IMR-90 (cell line): ENCODE results near the gene DHH. TPM values are rescaled to one million over a fixed set of nuclear protein-coding genes. Genes with fewer than 3 reads are reported as not detected.
A peak's percentile ranks its signal among the peaks of the same experiment; 100 is the strongest.

Source experiments
- ATAC-seq: fragments of 200-7000 bp; cut with Tn5 transposase; 2 replicates; pipeline ENCODE4 v1.9.1; 2020; ENCODE audit warnings: low read depth, mild to moderate bottlenecking, moderate library complexity
- BruUV-seq: library from RNA; stranded (reverse); fragments of 400-500 nt; replicated peaks from 2 replicates; lab custom pipeline; 2021; lab: Mats Ljungman, UMichigan
- CTCF ChIA-PET: fragments of 300-600 bp; formaldehyde crosslinking; extraction: SDS; loops from one replicate; lab custom pipeline; 2021; ENCODE audit warnings: antibody characterized with exemption; lab: Yijun Ruan, JAX
- POLR2A ChIA-PET: fragments of 300-600 bp; sonication (Branson Sonifier 250); formaldehyde crosslinking; loops from one replicate; lab custom pipeline; 2022; ENCODE audit warnings: antibody characterized with exemption; ENCODE audit not compliant: unreplicated experiment; lab: Charles Lee
- DNase-seq: peaks from one replicate; pipeline ENCODE4 v3.0.0; 2013
- H2AFZ ChIP-seq: replicated peaks from 2 replicates; pipeline ENCODE3; 2013; ENCODE audit warnings: low read length, mild to moderate bottlenecking; ENCODE audit not compliant: poor library complexity
- H2AK5ac ChIP-seq: 2 replicates; pipeline ENCODE4 v1.6.1; 2013; ENCODE audit warnings: low read depth, low read length, inconsistent platforms
- H2AK9ac ChIP-seq: replicated peaks from 2 replicates; pipeline ENCODE3; 2013; ENCODE audit warnings: mild to moderate bottlenecking, low read depth, low read length, moderate library complexity; ENCODE audit not compliant: poor library complexity
- H2BK120ac ChIP-seq: 2 replicates; pipeline ENCODE4 v1.6.1; 2013; ENCODE audit warnings: low read depth, low read length, inconsistent platforms
- H2BK15ac ChIP-seq: 3 replicates; pipeline ENCODE4 v1.6.1; 2013; ENCODE audit warnings: low read depth, low read length, inconsistent platforms
- H2BK20ac ChIP-seq: 2 replicates; pipeline ENCODE4 v1.6.1; 2013; ENCODE audit warnings: low read depth, mild to moderate bottlenecking, inconsistent platforms, low read length, moderate library complexity
- H2BK5ac ChIP-seq: 2 replicates; pipeline ENCODE4 v1.6.1; 2013; ENCODE audit warnings: mild to moderate bottlenecking, low read depth, low read length, inconsistent platforms; ENCODE audit not compliant: poor library complexity, severe bottlenecking
- H3K14ac ChIP-seq: replicated peaks from 2 replicates; pipeline ENCODE4 v1.6.1; 2013; ENCODE audit warnings: low read depth, low read length, inconsistent platforms
- H3K18ac ChIP-seq: 2 replicates; pipeline ENCODE4 v1.6.1; 2013; ENCODE audit warnings: low read depth, low read length, control low read depth
- H3K23ac ChIP-seq: 2 replicates; pipeline ENCODE4 v1.6.1; 2013; ENCODE audit warnings: low read depth, low read length, inconsistent platforms
- H3K27ac ChIP-seq: 2 replicates; pipeline ENCODE4 v1.5.1; 2013; ENCODE audit warnings: mild to moderate bottlenecking, control low read depth, low read length; ENCODE audit not compliant: insufficient read depth
- H3K27me3 ChIP-seq: 2 replicates; pipeline ENCODE4 v1.6.1; 2013; ENCODE audit warnings: low read length; ENCODE audit not compliant: control insufficient read depth, insufficient read depth
- H3K36me3 ChIP-seq: 2 replicates; pipeline ENCODE4 v1.6.1; 2013; ENCODE audit warnings: low read length, mixed read lengths; ENCODE audit not compliant: control insufficient read depth, insufficient read depth
- H3K4ac ChIP-seq: 2 replicates; pipeline ENCODE4 v1.6.1; 2013; ENCODE audit warnings: low read depth, low read length, inconsistent platforms
- H3K4me1 ChIP-seq: 2 replicates; pipeline ENCODE4 v1.6.1; 2013; ENCODE audit warnings: low read length, mixed read lengths; ENCODE audit not compliant: control insufficient read depth, insufficient read depth
- H3K4me2 ChIP-seq: 2 replicates; pipeline ENCODE4 v1.6.1; 2013; ENCODE audit warnings: low read depth, mild to moderate bottlenecking, control low read depth, low read length, moderate library complexity
- H3K4me3 ChIP-seq: 2 replicates; pipeline ENCODE4 v1.5.1; 2013; ENCODE audit warnings: low read depth, mild to moderate bottlenecking, control low read depth, low read length, moderate library complexity; ENCODE audit not compliant: insufficient read depth
- H3K56ac ChIP-seq: 2 replicates; pipeline ENCODE4 v1.6.1; 2013; ENCODE audit warnings: low read length, inconsistent platforms; ENCODE audit not compliant: insufficient read depth; ENCODE audit errors: extremely low read depth
- H3K79me1 ChIP-seq, 2 experiments: 2 replicates each; pipeline ENCODE4 v1.6.1; 2013; ENCODE audit warnings: low read length in 2 of 2, inconsistent platforms in 1 of 2, low read depth in 1 of 2
- H3K9ac ChIP-seq: 2 replicates; pipeline ENCODE4 v1.6.1; 2013; ENCODE audit warnings: low read depth, low read length, control low read depth
- H3K9me1 ChIP-seq: 2 replicates; pipeline ENCODE4 v1.6.1; 2013; ENCODE audit warnings: low read length, inconsistent platforms; ENCODE audit not compliant: insufficient read depth
- H3K9me3 ChIP-seq: 2 replicates; pipeline ENCODE4 v1.6.1; 2013; ENCODE audit warnings: low read length; ENCODE audit not compliant: control insufficient read depth, insufficient read depth
- H4K20me1 ChIP-seq: 2 replicates; pipeline ENCODE4 v1.6.1; 2013; ENCODE audit warnings: low read length, inconsistent platforms; ENCODE audit not compliant: insufficient read depth
- H4K5ac ChIP-seq: 2 replicates; pipeline ENCODE4 v1.6.1; 2013; ENCODE audit warnings: mild to moderate bottlenecking, low read depth, low read length, control low read depth
- H4K8ac ChIP-seq, 2 experiments: 2 replicates each; pipeline ENCODE4 v1.6.1; 2013; ENCODE audit warnings: low read depth in 2 of 2, low read length in 2 of 2, control low read depth in 1 of 2, inconsistent platforms in 1 of 2
- H4K91ac ChIP-seq: 2 replicates; pipeline ENCODE4 v1.6.1; 2013; ENCODE audit warnings: low read depth, low read length, inconsistent platforms; ENCODE audit not compliant: insufficient read depth
- BHLHE40 ChIP-seq: fragments of 150-350 bp; IDR thresholded peaks from 2 replicates; pipeline ENCODE4 v1.6.1; 2016; ENCODE audit warnings: mild to moderate bottlenecking, low read depth, low read length
- CHD1 ChIP-seq: IDR thresholded peaks from 2 replicates; pipeline ENCODE4 v1.6.1; 2012; ENCODE audit warnings: low read depth, low read length, improper control_type of control experiment
- MAFK ChIP-seq: IDR thresholded peaks from 2 replicates; pipeline ENCODE4 v1.6.1; 2012; ENCODE audit warnings: low read depth, low read length, improper control_type of control experiment
- MAZ ChIP-seq: IDR thresholded peaks from 2 replicates; pipeline ENCODE4 v1.6.1; 2012; ENCODE audit warnings: low read depth, mild to moderate bottlenecking, low read length, improper control_type of control experiment, moderate library complexity, borderline replicate concordance
- NFE2L2 ChIP-seq: fragments of 150-350 bp; IDR thresholded peaks from 2 replicates; pipeline ENCODE4 v1.6.1; 2016; ENCODE audit warnings: low read depth, mild to moderate bottlenecking, low read length
- POLR2A ChIP-seq: IDR thresholded peaks from 2 replicates; pipeline ENCODE4 v1.6.1; 2012; ENCODE audit warnings: mild to moderate bottlenecking, low read depth, low read length
- RFX5 ChIP-seq: IDR thresholded peaks from 2 replicates; pipeline ENCODE4 v1.8.0; 2012; ENCODE audit warnings: low read depth, mild to moderate bottlenecking, low read length, moderate library complexity
- SMC3 ChIP-seq: fragments of 150-350 bp; IDR thresholded peaks from 2 replicates; pipeline ENCODE4 v1.6.1; 2016; ENCODE audit warnings: low read depth, mild to moderate bottlenecking, antibody characterized with exemption, low read length, moderate library complexity
- WGBS, 2 experiments: methylation state at CpG; one replicate each; pipeline versions ENCODE4 v1.1.5 to v1.1.7; 2013; ENCODE audit warnings: missing lambda C conversion rate in 2 of 2; ENCODE audit not compliant: insufficient read length in 1 of 2; ENCODE audit errors: extremely low coverage in 2 of 2; 5-methylcytosine and 5-hydroxymethylcytosine counted together
- dilution Hi-C: fragments of 300-500 bp; cut with HindIII; formaldehyde crosslinking; loops from one replicate; pipeline ENCODE4 v1.14.3; 2018; ENCODE audit warnings: low sequenced_read_pairs; ENCODE audit not compliant: unreplicated experiment
- in situ Hi-C: fragments of 300-500 bp; cut with MboI; formaldehyde crosslinking; loops from 3 replicates; pipeline ENCODE4 v1.14.3; 2019; ENCODE audit warnings: low sequenced_read_pairs, inconsistent platforms, mixed read lengths
- intact Hi-C: fragments of 100-400 bp; cut with micrococcal nuclease; formaldehyde crosslinking; loops from 2 replicates; pipeline ENCODE4 v1.10.0; 2022
- polyA plus RNA-seq, 3 experiments: library from polyadenylated mRNA; depleted of rRNA; stranded (reverse); fragments of >200 nt; gene quantifications; 2 replicates each; pipeline ENCODE4 v1.2.3, GENCODE V29; 2012; ENCODE audit warnings: low replicate concordance in 1 of 3
- total RNA-seq: library from RNA; depleted of rRNA; stranded (reverse); fragments of >200 nt; gene quantifications from 2 replicates; pipeline ENCODE4 v1.2.3, GENCODE V29; 2012
- TF ChIP-seq, protein P1 (sequence below): conservative IDR thresholded peaks from 2 replicates; pipeline ENCODE4 v1.5.1; 2012; ENCODE audit warnings: mild to moderate bottlenecking, low read depth, low read length, improper control_type of control experiment
- TF ChIP-seq, protein P2 (sequence below): fragments of 150-350 bp; IDR thresholded peaks from 2 replicates; pipeline ENCODE4 v1.6.1; 2016; ENCODE audit warnings: low read depth, mild to moderate bottlenecking, low read length, moderate library complexity, borderline replicate concordance

Gene DHH
- total and polyA plus RNA-seq, 2 of the 4 experiments (the other 2 are of a cell fraction), result under 0.01 to 0.07 TPM

DNA sequence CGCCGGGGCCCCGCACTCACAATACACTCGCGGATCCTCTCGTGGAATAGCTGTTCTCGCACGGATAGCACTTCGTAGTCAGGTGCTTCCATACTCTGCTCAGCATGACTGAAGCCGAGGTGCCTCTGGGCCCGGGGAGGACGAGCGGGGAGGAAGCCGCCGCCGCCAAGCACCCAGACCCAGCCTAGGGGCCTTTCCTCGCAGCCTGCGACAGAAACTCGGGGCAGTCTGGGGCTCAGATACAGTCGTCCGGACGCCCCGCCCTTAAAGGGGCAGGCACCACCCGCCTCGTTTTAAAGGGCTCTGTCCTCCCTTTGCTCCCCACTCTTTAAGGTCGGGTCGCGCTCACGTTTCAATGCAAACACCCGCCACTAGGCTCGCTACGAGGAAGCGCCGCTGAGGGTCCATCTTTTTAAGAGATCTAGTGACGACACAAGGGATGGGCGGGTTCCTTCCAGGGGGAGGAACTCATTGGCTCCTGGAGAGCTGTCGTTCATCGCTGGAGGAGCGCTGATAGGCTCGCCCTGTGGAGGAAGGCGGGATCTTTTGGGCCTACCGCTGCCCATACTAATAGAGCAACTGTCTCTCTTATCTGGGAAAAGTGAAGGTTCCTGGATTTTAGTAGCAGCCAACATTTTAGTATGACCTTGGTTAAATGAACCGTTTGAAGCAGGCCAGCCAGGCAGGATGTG lies 16.0 kb upstream of the DHH start, which contains the start of gene LMBR1L:
LMBR1L (minus strand) TSS at position 384 of the 692 bp plus-strand sequence; CDS start at position 92, 292 bp downstream.
- ATAC-seq (peak; percentile 96), DNase-seq (peak; percentile 98)
- Histone ChIP-seq H3K9me1 (peaks cover 20% of the 10 kb centered on the region), H2BK120ac (peak within 1 kb of the TSS; percentile 46; the same call in 1 of the 2 replicates), H2BK20ac (no peak within 1 kb of the TSS), H3K4me1 (peaks cover 13% of the 10 kb centered on the region), H2AFZ (peak within 1 kb of the TSS; percentile 96), H2BK15ac (peak within 1 kb of the TSS; percentile 30; the same call in 1 of the 3 replicates), H3K79me1 (peaks cover 17 to 47% of the 10 kb centered on the region in 2 experiments; a peak in 3 of 4 replicates), H4K5ac (peak within 1 kb of the TSS; percentile 96), H3K4ac (peak within 1 kb of the TSS; percentile 90), H3K9ac (peak within 1 kb of the TSS; percentile 93), H3K18ac (peak within 1 kb of the TSS; percentile 72), H4K20me1 (peaks cover 35% of the 10 kb centered on the region), H3K14ac (peak within 1 kb of the TSS; percentile 96), H3K4me3 (peak within 1 kb of the TSS; percentile 85), H2AK9ac (peak within 1 kb of the TSS; percentile 94), H4K8ac (peak within 1 kb of the TSS; percentile 88 to 96), H4K91ac (peak within 1 kb of the TSS; percentile 86), H3K36me3 (peaks cover 9% of the 10 kb centered on the region), H3K9me3 (no peaks in the 10 kb centered on the region), H3K27me3 (no peaks in the 10 kb centered on the region), H3K23ac (peak within 1 kb of the TSS; percentile 90), H3K27ac (peak within 1 kb of the TSS; percentile 92), H3K4me2 (peak within 1 kb of the TSS; percentile 95), H3K56ac (peak within 1 kb of the TSS; percentile 68), H2BK5ac (peak within 1 kb of the TSS; percentile 87), H2AK5ac (peak within 1 kb of the TSS; percentile 73)
- dilution Hi-C loops, result no loop called here
- no TSS peak for BruUV-seq
- 0% methylated on average over 17 of the region's 43 CpGs; no CpG with 5 or more reads in 1 of the 2 experiments for WGBS, 2 experiments
- TF ChIP-seq RFX5 (no peak), POLR2A (peak; percentile 73), SMC3 (no peak), MAFK (no peak), MAZ (peak; percentile 74; the same call in 1 of the 2 replicates), CHD1 (no peak), BHLHE40 (peak; percentile 95), NFE2L2 (no peak)
- TF ChIP-seq, protein P1, sequence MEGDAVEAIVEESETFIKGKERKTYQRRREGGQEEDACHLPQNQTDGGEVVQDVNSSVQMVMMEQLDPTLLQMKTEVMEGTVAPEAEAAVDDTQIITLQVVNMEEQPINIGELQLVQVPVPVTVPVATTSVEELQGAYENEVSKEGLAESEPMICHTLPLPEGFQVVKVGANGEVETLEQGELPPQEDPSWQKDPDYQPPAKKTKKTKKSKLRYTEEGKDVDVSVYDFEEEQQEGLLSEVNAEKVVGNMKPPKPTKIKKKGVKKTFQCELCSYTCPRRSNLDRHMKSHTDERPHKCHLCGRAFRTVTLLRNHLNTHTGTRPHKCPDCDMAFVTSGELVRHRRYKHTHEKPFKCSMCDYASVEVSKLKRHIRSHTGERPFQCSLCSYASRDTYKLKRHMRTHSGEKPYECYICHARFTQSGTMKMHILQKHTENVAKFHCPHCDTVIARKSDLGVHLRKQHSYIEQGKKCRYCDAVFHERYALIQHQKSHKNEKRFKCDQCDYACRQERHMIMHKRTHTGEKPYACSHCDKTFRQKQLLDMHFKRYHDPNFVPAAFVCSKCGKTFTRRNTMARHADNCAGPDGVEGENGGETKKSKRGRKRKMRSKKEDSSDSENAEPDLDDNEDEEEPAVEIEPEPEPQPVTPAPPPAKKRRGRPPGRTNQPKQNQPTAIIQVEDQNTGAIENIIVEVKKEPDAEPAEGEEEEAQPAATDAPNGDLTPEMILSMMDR, result peak; percentile 54
- TF ChIP-seq, protein P2, sequence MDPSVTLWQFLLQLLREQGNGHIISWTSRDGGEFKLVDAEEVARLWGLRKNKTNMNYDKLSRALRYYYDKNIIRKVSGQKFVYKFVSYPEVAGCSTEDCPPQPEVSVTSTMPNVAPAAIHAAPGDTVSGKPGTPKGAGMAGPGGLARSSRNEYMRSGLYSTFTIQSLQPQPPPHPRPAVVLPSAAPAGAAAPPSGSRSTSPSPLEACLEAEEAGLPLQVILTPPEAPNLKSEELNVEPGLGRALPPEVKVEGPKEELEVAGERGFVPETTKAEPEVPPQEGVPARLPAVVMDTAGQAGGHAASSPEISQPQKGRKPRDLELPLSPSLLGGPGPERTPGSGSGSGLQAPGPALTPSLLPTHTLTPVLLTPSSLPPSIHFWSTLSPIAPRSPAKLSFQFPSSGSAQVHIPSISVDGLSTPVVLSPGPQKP, result no peak
- ChIA-PET CTCF (interaction anchor here (0.6 to 1.6 kb wide), 8 partner anchors 10 to 49 kb away, joined by 3 to 9 read pairs (median 3); partner anchors contain the start of gene RHEBL1), POLR2A (interaction anchor here (0.6 to 1.1 kb wide), 3 partner anchors 12 to 145 kb away, joined by 3 to 4 read pairs (median 4); partner anchors contain the start of gene TUBA1A)
- intact Hi-C loops, result no loop called here
- in situ Hi-C loops, result no loop called here
